ENCODE data around the gene HIVEP3.

Gene HIVEP3

GRCh38 chr1:41864471-41865040 lies 54.2 kb downstream of the HIVEP3 start:
- Histone ChIP-seq H3K27me3 (ENCODE audit: control insufficient read depth, insufficient read depth, low read length) (no peaks in the 10 kb centered on the region), H3K27ac (no peak overlapping the region), H2AFZ (no peak overlapping the region), H3K36me3 (ENCODE audit: control insufficient read depth, insufficient read depth, low read length) (no peaks in the 10 kb centered on the region), H3K9me3 (ENCODE audit: control insufficient read depth, low read length) (no peaks in the 10 kb centered on the region), H3K4me3 (ENCODE audit: low read depth, low read length) (no peak overlapping the region), H3K4me2 (ENCODE audit: low read length) (no peak overlapping the region), H3K9ac (no peak overlapping the region), H3K79me2 (peaks cover 2% of the 10 kb centered on the region), H3K4me1 (peaks cover 2% of the 10 kb centered on the region)
- no peak for TF ChIP-seq CTCF (IDR thresholded peaks at IDR 0.05)

GRCh38 chr1:41863718-41864117 lies 55.0 kb downstream of the HIVEP3 start:
- Histone ChIP-seq H3K9me3 (ENCODE audit: control insufficient read depth, low read length) (no peaks in the 10 kb centered on the region), H3K27ac (no peak overlapping the region), H3K36me3 (ENCODE audit: control insufficient read depth, insufficient read depth, low read length) (no peaks in the 10 kb centered on the region), H3K4me3 (ENCODE audit: low read depth, low read length) (no peak overlapping the region), H3K9ac (no peak overlapping the region), H3K4me1 (peaks cover 2% of the 10 kb centered on the region), H3K4me2 (ENCODE audit: low read length) (no peak overlapping the region), H3K79me2 (no peaks in the 10 kb centered on the region), H2AFZ (no peak overlapping the region), H3K27me3 (ENCODE audit: control insufficient read depth, insufficient read depth, low read length) (no peaks in the 10 kb centered on the region)
- TF ChIP-seq CTCF (IDR thresholded peaks at IDR 0.05), result no peak

GRCh38 chr1:41862384-41863221 lies 56.1 kb downstream of the HIVEP3 start:
- Histone ChIP-seq H3K27me3 (ENCODE audit: control insufficient read depth, insufficient read depth, low read length) (no peaks in the 10 kb centered on the region), H3K4me2 (ENCODE audit: low read length) (no peak overlapping the region), H3K9ac (no peak overlapping the region), H3K4me1 (no peaks in the 10 kb centered on the region), H3K36me3 (ENCODE audit: control insufficient read depth, insufficient read depth, low read length) (no peaks in the 10 kb centered on the region), H3K4me3 (ENCODE audit: low read depth, low read length) (no peak overlapping the region), H3K27ac (no peak overlapping the region), H2AFZ (no peak overlapping the region), H3K9me3 (ENCODE audit: control insufficient read depth, low read length) (no peaks in the 10 kb centered on the region), H3K79me2 (no peaks in the 10 kb centered on the region)
- TF ChIP-seq CTCF (IDR thresholded peaks at IDR 0.05), result no peak

GRCh38 chr1:41861535-41862383 lies 57.0 kb downstream of the HIVEP3 start:
- no peak for TF ChIP-seq CTCF (IDR thresholded peaks at IDR 0.05)
- no peaks in the 10 kb centered on the region for H3K27me3 ChIP-seq (ENCODE audit: control insufficient read depth, insufficient read depth, low read length)
- H3K79me2 ChIP-seq, result no peaks in the 10 kb centered on the region
- H3K4me3 ChIP-seq (ENCODE audit: low read depth, low read length), result no peak overlapping the region
- no peak overlapping the region for H3K4me2 ChIP-seq (ENCODE audit: low read length)
- H3K36me3 ChIP-seq (ENCODE audit: control insufficient read depth, insufficient read depth, low read length), result no peaks in the 10 kb centered on the region
- no peaks in the 10 kb centered on the region for H3K9me3 ChIP-seq (ENCODE audit: control insufficient read depth, low read length)
- no peaks in the 10 kb centered on the region for H3K4me1 ChIP-seq
- no peak overlapping the region for H3K9ac ChIP-seq
- H3K27ac ChIP-seq, result no peak overlapping the region
- no peak overlapping the region for H2AFZ ChIP-seq

Measured in parathyroid adenoma (tissue), 2 donors.